ENCODE results near the gene SYT17.

SYT17 gene

GRCh38 chr16:19167710-19168370, at the start of gene SYT17:
SYT17 (plus strand) TSS chr16:19168240; CDS start chr16:19168647, 407 bp downstream.
- peak; percentile 66 for TF ChIP-seq CTCF (IDR thresholded peaks at IDR 0.05; ENCODE audit: insufficient read depth, missing control alignments)
- FAIRE-seq (no peak), DNase-seq (ENCODE audit: insufficient read length, low spot score) (peak; percentile 67)

- DNase-seq (ENCODE audit: insufficient read length, low spot score) = no peak
- no peak for FAIRE-seq
- no peak for TF ChIP-seq CTCF (IDR thresholded peaks at IDR 0.05; ENCODE audit: insufficient read depth, missing control alignments)
Observed at GRCh38 chr16:19118938-19119431, 49.1 kb upstream of the SYT17 start.

- DNase-seq (ENCODE audit: insufficient read length, low spot score) (no peak), FAIRE-seq (no peak)
- no peak for TF ChIP-seq CTCF (IDR thresholded peaks at IDR 0.05; ENCODE audit: insufficient read depth, missing control alignments)
Observed at GRCh38 chr16:19119564-19119963, 48.5 kb upstream of the SYT17 start.

- no peak for FAIRE-seq
- DNase-seq (ENCODE audit: insufficient read length, low spot score) = no peak
- no peak for TF ChIP-seq CTCF (IDR thresholded peaks at IDR 0.05; ENCODE audit: insufficient read depth, missing control alignments)
Observed at GRCh38 chr16:19123535-19124178, 44.4 kb upstream of the SYT17 start.

- DNase-seq (ENCODE audit: insufficient read length, low spot score) = no peak
- no peak for FAIRE-seq
Observed at GRCh38 chr16:19126300-19126699, 41.7 kb upstream of the SYT17 start.

GRCh38 chr16:19127205-19127604, 40.8 kb upstream of the SYT17 start:
- TF ChIP-seq CTCF (IDR thresholded peaks at IDR 0.05; ENCODE audit: insufficient read depth, missing control alignments) = no peak

More at GRCh38 chr16:19126300-19126699, 41.7 kb upstream of the SYT17 start:
- TF ChIP-seq CTCF (IDR thresholded peaks at IDR 0.05; ENCODE audit: insufficient read depth, missing control alignments) = no peak

GRCh38 chr16:19127674-19128131, 40.3 kb upstream of the SYT17 start:
- TF ChIP-seq CTCF (IDR thresholded peaks at IDR 0.05; ENCODE audit: insufficient read depth, missing control alignments) = no peak
- no peak for FAIRE-seq
- no peak for DNase-seq (ENCODE audit: insufficient read length, low spot score)

More at GRCh38 chr16:19127205-19127604, 40.8 kb upstream of the SYT17 start:
- DNase-seq (ENCODE audit: insufficient read length, low spot score) (no peak), FAIRE-seq (no peak)
